Measurements from ENCODE around the gene ZNF689.
A peak's percentile ranks its signal among the peaks of the same experiment; 100 is the strongest.

The ZNF689 gene

GRCh38 chr16:30609926-30610839 is at the start of gene ZNF689:
Gene ZNF689, minus strand, starts transcription at chr16:30610389. Its CDS starts 348 bp downstream, at chr16:30610041.
- TF ChIP-seq ELF4 (IDR thresholded peaks at IDR 0.05) (peak; percentile 98), NFRKB (IDR thresholded peaks at IDR 0.05) (peak; percentile 97), LEF1 (IDR thresholded peaks at IDR 0.05; ENCODE audit: borderline replicate concordance) (peak; percentile 90; the same call in 1 of the 2 replicates), L3MBTL2 (conservative IDR thresholded peaks at IDR 0.05) (peak; percentile 72), FOXM1 (IDR thresholded peaks at IDR 0.05; ENCODE audit: borderline replicate concordance) (peak; percentile 86; the same call in 1 of the 2 replicates), FOXA1 (IDR thresholded peaks at IDR 0.05) (no peak), SUZ12 (IDR thresholded peaks at IDR 0.05) (no peak), CTBP1 (IDR thresholded peaks at IDR 0.05; ENCODE audit: borderline replicate concordance) (no peak)
- CTCF ChIA-PET = interaction anchor here (0.6 to 1.0 kb wide), 3 partner anchors 10 to 100 kb away, joined by 3 to 5 read pairs (median 3); no protein-coding TSS in a partner anchor
- POLR2A ChIA-PET = interaction anchor here (0.5 to 5.7 kb wide), 46 partner anchors 9 to 518 kb away, joined by 3 to 53 read pairs (median 5); partner anchors contain the start of genes DCTPP1, FBRS, PRR14 and SEPHS2
- DNase-seq (ENCODE audit: extremely low spot score) = peak; percentile 100

GRCh38 chr16:30658731-30659506 is 48.7 kb upstream of the ZNF689 start:
- POLR2A ChIA-PET = interaction anchor here (0.6 to 4.5 kb wide), 32 partner anchors 9 to 323 kb away, joined by 3 to 57 read pairs (median 5); partner anchors contain the start of genes DCTPP1, PHKG2, PRR14 and SEPHS2
- peak; percentile 94 for DNase-seq (ENCODE audit: extremely low spot score)
- TF ChIP-seq ELF4 (IDR thresholded peaks at IDR 0.05) = no peak
- no peak for TF ChIP-seq TARDBP (IDR thresholded peaks at IDR 0.05)
- TF ChIP-seq FOXA1 (IDR thresholded peaks at IDR 0.05) = no peak
- no peak for TF ChIP-seq SP1 (IDR thresholded peaks at IDR 0.05)
- no peak for TF ChIP-seq CTBP1 (IDR thresholded peaks at IDR 0.05; ENCODE audit: borderline replicate concordance)
- no peak for TF ChIP-seq BHLHE40 (IDR thresholded peaks at IDR 0.05; ENCODE audit: borderline replicate concordance)
- TF ChIP-seq PKNOX1 (IDR thresholded peaks at IDR 0.05) = no peak
- no peak for TF ChIP-seq ARNT (IDR thresholded peaks at IDR 0.05)
- TF ChIP-seq LEF1 (IDR thresholded peaks at IDR 0.05; ENCODE audit: borderline replicate concordance) = no peak
- no peak for TF ChIP-seq NFRKB (IDR thresholded peaks at IDR 0.05)
- TF ChIP-seq L3MBTL2 (conservative IDR thresholded peaks at IDR 0.05) = no peak
- TF ChIP-seq HDGF (IDR thresholded peaks at IDR 0.05; ENCODE audit: borderline replicate concordance) = no peak
- TF ChIP-seq SUZ12 (IDR thresholded peaks at IDR 0.05) = no peak
- TF ChIP-seq FOXM1 (IDR thresholded peaks at IDR 0.05; ENCODE audit: borderline replicate concordance) = no peak
- no peak for TF ChIP-seq FOXK2 (IDR thresholded peaks at IDR 0.05)
- CTCF ChIA-PET = interaction anchor here (0.7 to 2.2 kb wide), 8 partner anchors 9 to 43 kb away, joined by 3 to 9 read pairs (median 4); no protein-coding TSS in a partner anchor

GRCh38 chr16:30657866-30658730 is 47.9 kb upstream of the ZNF689 start, which contains the start of gene FBRS:
Gene FBRS, plus strand, starts transcription at chr16:30658431. Its CDS starts 1,088 bp downstream, at chr16:30659519.
- ChIA-PET CTCF (interaction anchor here (0.7 to 2.2 kb wide), 8 partner anchors 8 to 42 kb away, joined by 3 to 9 read pairs (median 4); no protein-coding TSS in a partner anchor), POLR2A (interaction anchor here (0.7 to 4.5 kb wide), 31 partner anchors 8 to 323 kb away, joined by 3 to 57 read pairs (median 5); partner anchors contain the start of genes DCTPP1, PHKG2, PRR14 and SRCAP)
- peak; percentile 100 for DNase-seq (ENCODE audit: extremely low spot score)
- TF ChIP-seq ARNT (IDR thresholded peaks at IDR 0.05) (no peak), PKNOX1 (IDR thresholded peaks at IDR 0.05) (no peak), CTBP1 (IDR thresholded peaks at IDR 0.05; ENCODE audit: borderline replicate concordance) (no peak), FOXA1 (IDR thresholded peaks at IDR 0.05) (no peak), BHLHE40 (IDR thresholded peaks at IDR 0.05; ENCODE audit: borderline replicate concordance) (no peak), NFRKB (IDR thresholded peaks at IDR 0.05) (no peak), LEF1 (IDR thresholded peaks at IDR 0.05; ENCODE audit: borderline replicate concordance) (no peak), FOXK2 (IDR thresholded peaks at IDR 0.05) (no peak)

- POLR2A ChIA-PET = interaction anchor here (0.8 to 2.4 kb wide), 8 partner anchors 20 to 263 kb away, joined by 3 to 10 read pairs (median 4); partner anchors contain the start of genes SRCAP, ZNF48 and ZNF689
- TF ChIP-seq SUZ12 (IDR thresholded peaks at IDR 0.05) = no peak
- TF ChIP-seq PKNOX1 (IDR thresholded peaks at IDR 0.05) = no peak
- no peak for TF ChIP-seq CTBP1 (IDR thresholded peaks at IDR 0.05; ENCODE audit: borderline replicate concordance)
- TF ChIP-seq TARDBP (IDR thresholded peaks at IDR 0.05) = no peak
- TF ChIP-seq SP1 (IDR thresholded peaks at IDR 0.05) = no peak
- TF ChIP-seq ARNT (IDR thresholded peaks at IDR 0.05) = no peak
- no peak for TF ChIP-seq HDGF (IDR thresholded peaks at IDR 0.05; ENCODE audit: borderline replicate concordance)
- TF ChIP-seq NFRKB (IDR thresholded peaks at IDR 0.05) = no peak
- no peak for TF ChIP-seq FOXM1 (IDR thresholded peaks at IDR 0.05; ENCODE audit: borderline replicate concordance)
- TF ChIP-seq ELF4 (IDR thresholded peaks at IDR 0.05) = no peak
- TF ChIP-seq BHLHE40 (IDR thresholded peaks at IDR 0.05; ENCODE audit: borderline replicate concordance) = no peak
- no peak for TF ChIP-seq FOXK2 (IDR thresholded peaks at IDR 0.05)
- no peak for TF ChIP-seq LEF1 (IDR thresholded peaks at IDR 0.05; ENCODE audit: borderline replicate concordance)
- no peak for TF ChIP-seq ZNF384 (IDR thresholded peaks at IDR 0.05)
- TF ChIP-seq L3MBTL2 (conservative IDR thresholded peaks at IDR 0.05) = no peak
- no peak for TF ChIP-seq FOXA1 (IDR thresholded peaks at IDR 0.05)
- CTCF ChIA-PET = interaction anchor here (0.6 to 0.7 kb wide), 2 partner anchors 43 to 516 kb away, joined by 3 read pairs; no protein-coding TSS in a partner anchor
- DNase-seq (ENCODE audit: extremely low spot score) = no peak
Observed at GRCh38 chr16:30656974-30657865, 47.0 kb upstream of the ZNF689 start.

Data from HEK293T (cell line).